WTC11 (cell line): ENCODE measurements around the gene PHF1. TPM values are rescaled to one million over a fixed set of nuclear protein-coding genes. Genes with fewer than 3 reads are reported as not detected.

Experiments
- ATAC-seq: fragments of 200-7000 bp; cut with Tn5 transposase; 2 replicates; pipeline ENCODE4 v1.10.0; 2021; ENCODE audit warnings: mild to moderate bottlenecking, moderate library complexity
- CTCF ChIA-PET: fragments of 300-600 bp; sonication (Branson Sonifier 250); formaldehyde crosslinking; loops from one replicate; lab custom pipeline; 2021; ENCODE audit warnings: antibody characterized with exemption; lab: Charles Lee
- POLR2A ChIA-PET: fragments of 350-600 bp; sonication (Branson Sonifier 250); formaldehyde crosslinking; loops from one replicate; lab custom pipeline; 2021; ENCODE audit warnings: antibody characterized with exemption; lab: Charles Lee
- DNase-seq: peaks from one replicate; pipeline ENCODE4 v3.0.0; 2021; ENCODE audit warnings: low spot score
- H3K27ac Mint-ChIP-seq: 2 replicates; pipeline ENCODE4 v1.8.0; 2021; ENCODE audit warnings: mixed read lengths
- H3K27me3 Mint-ChIP-seq: 2 replicates; pipeline ENCODE4 v1.8.0; 2021; ENCODE audit warnings: low read depth, mild to moderate bottlenecking, moderate library complexity, mixed read lengths
- H3K36me3 Mint-ChIP-seq: 2 replicates; pipeline ENCODE4 v1.8.0; 2021; ENCODE audit warnings: mixed read lengths
- H3K4me1 Mint-ChIP-seq: 2 replicates; pipeline ENCODE4 v1.8.0; 2022; ENCODE audit warnings: mixed read lengths
- H3K4me3 Mint-ChIP-seq: 2 replicates; pipeline ENCODE4 v1.8.0; 2021; ENCODE audit warnings: mild to moderate bottlenecking, moderate library complexity, mixed read lengths
- H3K9me3 Mint-ChIP-seq: 2 replicates; pipeline ENCODE4 v1.8.0; 2021; ENCODE audit warnings: mixed read lengths
- ARID4B ChIP-seq: sonication (generic); formaldehyde crosslinking; IDR thresholded peaks from 2 replicates; pipeline ENCODE4 v1.8.0; 2023; ENCODE audit warnings: missing genetic modification reagents, mild to moderate bottlenecking, borderline replicate concordance
- ATF2 ChIP-seq: sonication (generic); formaldehyde crosslinking; IDR thresholded peaks from 2 replicates; pipeline ENCODE4 v1.8.1; 2022; ENCODE audit warnings: low read depth, missing genetic modification reagents, borderline replicate concordance
- ERG ChIP-seq: fragments of 250-450 bp; sonication (Bioruptor Pico); IDR thresholded peaks from 2 replicates; pipeline ENCODE4 v1.8.0; 2021; ENCODE audit warnings: mild to moderate bottlenecking
- ETV6 ChIP-seq: sonication (generic); formaldehyde crosslinking; IDR thresholded peaks from 2 replicates; pipeline ENCODE4 v1.8.1; 2022; ENCODE audit warnings: mild to moderate bottlenecking, missing genetic modification reagents
- FOXK1 ChIP-seq: sonication (generic); formaldehyde crosslinking; IDR thresholded peaks from 2 replicates; pipeline ENCODE4 v1.8.0; 2022; ENCODE audit warnings: mild to moderate bottlenecking, moderate library complexity, missing genetic modification reagents
- FOXP1 ChIP-seq: sonication (generic); formaldehyde crosslinking; IDR thresholded peaks from 2 replicates; pipeline ENCODE4 v1.8.0; 2022; ENCODE audit warnings: missing genetic modification reagents, mild to moderate bottlenecking, moderate library complexity, borderline replicate concordance
- HMGA2 ChIP-seq: fragments of 250-450 bp; sonication (Bioruptor Pico); IDR thresholded peaks from 2 replicates; pipeline ENCODE4 v1.4.0; 2021; ENCODE audit warnings: mild to moderate bottlenecking, moderate library complexity
- MXD4 ChIP-seq: fragments of 250-450 bp; sonication (Bioruptor Pico); IDR thresholded peaks from 2 replicates; pipeline ENCODE4 v1.8.0; 2021; ENCODE audit warnings: mild to moderate bottlenecking, moderate library complexity, borderline replicate concordance
- NFYB ChIP-seq: sonication (generic); formaldehyde crosslinking; conservative IDR thresholded peaks from 2 replicates; pipeline ENCODE4 v1.8.0; 2022; ENCODE audit warnings: low read depth, missing genetic modification reagents
- PRRX2 ChIP-seq: fragments of 250-450 bp; sonication (Bioruptor Pico); IDR thresholded peaks from 2 replicates; pipeline ENCODE4 v1.8.0; 2021; ENCODE audit warnings: mild to moderate bottlenecking
- STAT6 ChIP-seq: sonication (generic); formaldehyde crosslinking; conservative IDR thresholded peaks from 2 replicates; pipeline ENCODE4 v1.8.1; 2023; ENCODE audit warnings: mild to moderate bottlenecking, low read depth, missing genetic modification reagents, moderate library complexity
- TCF7 ChIP-seq: sonication (generic); formaldehyde crosslinking; IDR thresholded peaks from 2 replicates; pipeline ENCODE4 v1.8.0; 2022; ENCODE audit warnings: mild to moderate bottlenecking, low read depth, missing genetic modification reagents, moderate library complexity
- TEAD1 ChIP-seq: sonication (generic); formaldehyde crosslinking; IDR thresholded peaks from 2 replicates; pipeline ENCODE4 v1.8.0; 2022; ENCODE audit warnings: mild to moderate bottlenecking, missing genetic modification reagents
- ZBTB43 ChIP-seq: sonication (generic); formaldehyde crosslinking; IDR thresholded peaks from 2 replicates; pipeline ENCODE4 v1.8.1; 2023; ENCODE audit warnings: mild to moderate bottlenecking, missing genetic modification reagents
- ZMAT4 ChIP-seq: fragments of 250-450 bp; sonication (Bioruptor Pico); IDR thresholded peaks from 2 replicates; pipeline ENCODE4 v1.9.0; 2021; ENCODE audit warnings: mild to moderate bottlenecking
- ZSCAN18 ChIP-seq: fragments of 250-450 bp; sonication (Bioruptor Pico); IDR thresholded peaks from 2 replicates; pipeline ENCODE4 v2.1.2; 2022; ENCODE audit warnings: mild to moderate bottlenecking, moderate library complexity
- total RNA-seq: library from RNA; stranded (reverse); gene quantifications from 3 replicates; pipeline ENCODE4 v1.2.3, GENCODE V29; 2021

The PHF1 gene
- total RNA-seq, 1 experiment from 2014 or later = 63.6 TPM

- no peak for TF ChIP-seq ARID4B (CRISPR knock-in tag)
- TF ChIP-seq HMGA2 (CRISPR knock-in tag) = no peak
- TF ChIP-seq ATF2 = no peak
- TF ChIP-seq MXD4 (CRISPR knock-in tag) = no peak
- TF ChIP-seq STAT6 = no peak
- no peak for TF ChIP-seq ZSCAN18 (CRISPR knock-in tag)
Measured at GRCh38 chr6:33456156-33456555, 45.3 kb downstream of the PHF1 start (continued).

- CTCF ChIA-PET = interaction anchor here (0.6 kb wide), 1 partner anchor 32 kb away, joined by 3 read pairs; no protein-coding TSS in a partner anchor
- H3K27me3 Mint-ChIP-seq = peaks cover 26% of the 10 kb centered on the region
- peaks cover 10% of the 10 kb centered on the region for H3K4me1 Mint-ChIP-seq
- 0 out of 2 replicates have a peak, but pooled peaks cover 3% of the 10 kb centered on the region for H3K9me3 Mint-ChIP-seq
- POLR2A ChIA-PET = no interaction called here
- no peak overlapping the region; the same call in 1 of the 2 replicates for H3K27ac Mint-ChIP-seq
- no peak for ATAC-seq
- peaks cover 19% of the 10 kb centered on the region for H3K36me3 Mint-ChIP-seq
- TF ChIP-seq ERG (CRISPR knock-in tag) (no peak), ZBTB43 (no peak)
- no peak overlapping the region for H3K4me3 Mint-ChIP-seq
- DNase-seq = no peak
Measured at GRCh38 chr6:33458676-33459075, 47.9 kb downstream of the PHF1 start.

GRCh38 chr6:33459226-33459625 lies 48.4 kb downstream of the PHF1 start:
- POLR2A ChIA-PET = no interaction called here
- H3K9me3 Mint-ChIP-seq = 0 out of 2 replicates have a peak, but pooled peaks cover 3% of the 10 kb centered on the region
- DNase-seq = no peak
- no peak overlapping the region for H3K4me3 Mint-ChIP-seq
- peaks cover 6% of the 10 kb centered on the region; the same call in 1 of the 2 replicates for H3K4me1 Mint-ChIP-seq
- peaks cover 26% of the 10 kb centered on the region for H3K27me3 Mint-ChIP-seq
- no peak overlapping the region for H3K27ac Mint-ChIP-seq
- CTCF ChIA-PET = interaction anchor here (0.6 kb wide), 1 partner anchor 32 kb away, joined by 3 read pairs; no protein-coding TSS in a partner anchor
- no peak for ATAC-seq
- peaks cover 19% of the 10 kb centered on the region for H3K36me3 Mint-ChIP-seq
- no peak for TF ChIP-seq ZMAT4 (CRISPR knock-in tag)
- TF ChIP-seq ZSCAN18 (CRISPR knock-in tag) = no peak
- TF ChIP-seq FOXK1 (CRISPR knock-in tag) = no peak
- no peak for TF ChIP-seq PRRX2 (CRISPR knock-in tag)
- no peak for TF ChIP-seq NFYB
- TF ChIP-seq HMGA2 (CRISPR knock-in tag) = no peak
- no peak for TF ChIP-seq ETV6
- TF ChIP-seq ERG (CRISPR knock-in tag) = no peak
- no peak for TF ChIP-seq TEAD1
- TF ChIP-seq FOXP1 (CRISPR knock-in tag) = no peak
- TF ChIP-seq TCF7 (CRISPR knock-in tag) = no peak
